ENCODE data around the gene COLGALT1.
"Not testable (repeated sequence)": the region's sequence is repeated elsewhere in the genome, so short reads cannot be mapped to it uniquely, and the experiment has no call there.

Gene COLGALT1

DNA sequence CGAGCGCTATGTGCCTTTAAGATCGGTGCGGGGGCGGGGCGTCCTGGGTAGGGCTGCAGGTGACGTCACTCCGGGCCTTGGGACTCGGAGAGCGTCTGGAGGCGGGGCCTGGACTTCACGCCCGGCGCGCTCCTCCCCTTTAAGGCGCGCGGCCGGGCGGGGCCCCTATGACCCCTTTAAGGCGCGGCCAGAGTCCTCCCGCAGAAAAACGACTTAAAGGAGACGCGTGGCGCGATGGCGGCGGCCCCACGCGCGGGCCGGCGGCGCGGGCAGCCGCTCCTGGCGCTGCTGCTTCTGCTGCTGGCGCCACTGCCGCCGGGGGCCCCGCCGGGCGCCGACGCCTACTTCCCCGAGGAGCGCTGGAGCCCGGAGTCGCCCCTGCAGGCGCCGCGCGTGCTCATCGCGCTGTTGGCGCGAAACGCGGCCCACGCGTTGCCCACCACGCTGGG is at the start of gene COLGALT1:
COLGALT1 (plus strand) TSS at position 170 of the 449 bp plus-strand sequence; CDS start at position 235, 65 bp downstream.
- peak; percentile 99 to 100 for DNase-seq

DNA sequence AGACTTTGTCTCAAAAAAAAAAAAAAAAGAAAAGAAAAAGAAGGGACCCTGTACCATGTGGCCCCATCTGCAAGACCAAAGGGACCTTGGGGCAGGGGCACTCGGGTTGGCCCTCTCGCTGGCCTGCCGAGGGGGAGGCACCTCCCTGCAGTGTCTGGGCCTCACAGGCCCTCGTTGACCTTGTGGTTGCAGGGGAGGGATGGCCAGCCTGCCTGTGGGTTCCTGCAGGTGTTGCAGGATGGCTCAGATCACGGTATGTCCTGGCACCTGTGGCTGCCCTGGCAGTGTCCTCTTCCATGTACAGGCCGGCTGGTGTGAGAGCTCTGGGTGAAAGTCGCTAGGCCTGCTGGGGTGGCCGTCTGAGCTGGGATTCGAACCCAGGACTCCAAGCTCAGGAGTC is 48.7 kb upstream of the COLGALT1 start:
- DNase-seq: no peak

DNA sequence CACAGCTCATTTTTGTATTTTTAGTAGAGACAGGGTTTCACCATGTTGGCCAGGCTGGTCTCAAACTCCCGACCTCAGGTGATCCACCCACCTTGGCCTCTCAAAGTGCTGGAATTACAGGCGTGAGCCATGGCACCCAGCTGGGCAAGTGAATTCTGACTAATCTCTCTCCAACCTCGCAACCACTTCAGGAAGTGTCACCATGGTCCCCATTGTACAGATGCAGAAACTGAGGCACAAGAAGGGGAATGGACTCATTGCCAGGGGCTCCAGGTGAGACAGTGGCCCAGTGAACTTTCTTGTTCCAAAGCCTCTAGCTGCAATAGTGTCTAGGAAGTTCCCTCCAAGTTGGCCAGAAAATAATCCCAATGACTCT is 46.9 kb upstream of the COLGALT1 start:
- not testable (repeated sequence) for DNase-seq

DNA sequence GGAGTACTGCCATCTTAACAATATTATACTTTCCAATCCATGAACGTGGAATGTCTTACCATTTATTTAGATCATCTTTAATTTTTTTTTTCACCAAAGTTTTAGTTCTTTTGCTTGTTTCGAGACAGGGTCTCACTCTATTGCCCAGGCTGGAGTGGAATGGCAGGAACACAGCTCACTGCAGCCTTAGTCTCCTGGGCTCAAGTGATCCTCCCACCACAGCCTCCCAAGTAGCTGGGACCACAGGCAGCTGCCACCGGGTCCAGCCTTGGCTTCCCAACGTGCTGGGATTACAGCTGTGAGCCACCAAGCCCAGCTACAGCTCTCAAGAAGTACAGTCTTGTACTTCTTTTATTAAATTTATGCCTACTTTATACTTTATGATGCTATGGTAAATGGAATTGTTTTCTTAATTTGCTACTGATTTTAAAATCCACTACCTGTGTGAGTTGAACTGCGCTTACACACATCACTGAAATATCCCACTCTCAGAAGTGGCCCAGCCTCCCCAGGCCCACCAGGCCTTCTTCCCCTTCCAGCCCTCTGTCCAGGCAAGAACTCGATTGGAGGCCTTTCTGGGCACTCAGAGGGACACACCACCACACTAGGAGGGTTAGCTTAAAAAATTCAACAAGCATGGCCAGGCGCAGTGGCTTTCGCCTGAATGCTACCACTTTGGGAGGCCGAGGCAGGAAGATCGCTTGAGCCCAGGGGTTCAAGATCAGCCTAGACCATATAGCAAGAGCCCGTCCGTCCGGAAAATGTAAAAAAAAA is 45.0 kb upstream of the COLGALT1 start:
- DNase-seq: no peak

DNA sequence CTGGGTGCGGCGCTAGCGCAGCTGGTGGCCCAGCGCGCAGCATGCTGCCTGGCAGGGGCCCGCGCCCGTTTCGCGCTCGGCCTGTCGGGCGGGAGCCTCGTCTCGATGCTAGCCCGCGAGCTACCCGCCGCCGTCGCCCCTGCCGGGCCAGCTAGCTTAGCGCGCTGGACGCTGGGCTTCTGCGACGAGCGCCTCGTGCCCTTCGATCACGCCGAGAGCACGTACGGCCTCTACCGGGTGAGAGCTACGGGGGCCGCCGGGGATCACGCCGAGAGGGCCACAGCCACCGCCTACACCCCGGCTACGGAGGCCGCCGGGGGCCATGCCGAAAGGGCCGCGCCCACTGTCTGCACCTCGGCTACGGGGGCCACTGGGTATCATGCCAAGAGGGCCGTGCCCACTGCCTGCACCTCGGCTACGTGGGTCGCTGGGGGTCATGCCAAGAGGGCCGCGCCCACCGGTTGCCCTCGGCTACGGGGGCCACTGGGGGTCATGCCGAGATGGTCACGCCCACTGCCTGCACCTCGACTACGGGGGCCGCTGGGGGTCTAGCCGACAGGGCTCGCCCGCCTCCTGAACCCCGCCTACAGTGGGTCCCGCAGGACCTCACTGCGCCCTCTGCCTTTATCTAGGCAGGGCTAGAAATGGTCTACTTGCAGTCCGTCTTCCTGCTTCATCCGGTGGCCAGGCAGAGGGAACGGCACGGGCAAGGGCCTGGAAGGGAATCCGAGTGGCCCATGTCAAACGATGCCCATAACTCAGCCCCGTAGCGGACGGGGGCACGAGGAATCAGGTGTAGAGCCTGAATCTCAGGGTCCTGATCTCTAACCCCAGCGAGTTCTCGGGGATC is 43.5 kb upstream of the COLGALT1 start:
- peak; percentile 80 to 83 for DNase-seq

DNA sequence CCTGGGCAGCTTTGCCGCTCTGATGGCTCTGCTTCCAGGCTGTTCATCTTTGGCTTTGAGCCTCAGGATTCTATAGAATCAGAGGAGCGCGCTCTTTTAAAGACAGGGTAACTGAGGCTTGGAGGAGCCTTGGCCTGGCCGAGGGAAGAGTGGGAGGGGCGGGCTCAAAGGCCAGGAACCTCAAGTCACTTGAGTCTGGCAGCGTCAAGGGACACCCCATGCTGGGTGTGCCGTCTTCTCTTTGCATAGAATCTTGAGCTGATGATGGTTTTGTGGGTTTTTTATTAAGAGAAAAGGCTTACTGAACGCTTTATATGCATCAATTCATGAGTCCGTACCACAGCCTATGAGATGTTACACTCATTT is 42.9 kb upstream of the COLGALT1 start:
- DNase-seq: no peak

DNA sequence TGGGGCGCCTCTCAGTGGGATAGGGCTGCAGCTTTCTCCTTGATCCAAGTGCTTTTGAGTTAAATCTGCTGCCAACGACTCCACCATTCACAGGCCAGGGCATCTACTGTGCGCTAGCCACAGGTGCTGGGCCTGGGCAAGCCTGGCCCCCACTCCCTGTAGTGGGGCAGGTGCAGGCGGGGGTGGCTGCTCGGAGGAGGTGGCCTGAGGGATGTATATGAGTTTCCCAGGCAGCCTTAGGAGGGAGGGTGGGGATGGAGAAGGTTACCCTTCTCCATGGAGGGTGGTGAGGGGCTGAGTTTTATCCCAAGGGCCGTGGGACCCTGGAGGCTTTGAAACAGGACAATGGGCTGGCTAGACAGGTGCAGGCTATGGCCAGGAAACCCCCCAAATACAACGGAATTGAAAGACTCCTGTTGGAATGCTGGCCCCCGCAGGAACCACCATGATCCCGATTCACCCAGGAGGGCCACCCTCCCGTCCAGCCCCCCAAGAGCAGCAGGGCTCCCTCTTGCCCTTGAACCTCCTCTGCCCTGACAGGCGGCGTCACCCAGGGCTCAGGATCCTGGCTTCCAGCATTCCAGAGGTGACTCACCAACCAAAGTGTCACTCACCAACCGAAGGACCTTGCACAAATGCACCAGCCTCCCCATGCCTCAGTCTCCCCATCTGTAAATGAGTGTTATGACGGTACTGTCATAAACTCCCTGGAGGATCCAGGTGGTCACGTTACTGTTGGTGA is 39.9 kb upstream of the COLGALT1 start:
- DNase-seq: no peak

DNA sequence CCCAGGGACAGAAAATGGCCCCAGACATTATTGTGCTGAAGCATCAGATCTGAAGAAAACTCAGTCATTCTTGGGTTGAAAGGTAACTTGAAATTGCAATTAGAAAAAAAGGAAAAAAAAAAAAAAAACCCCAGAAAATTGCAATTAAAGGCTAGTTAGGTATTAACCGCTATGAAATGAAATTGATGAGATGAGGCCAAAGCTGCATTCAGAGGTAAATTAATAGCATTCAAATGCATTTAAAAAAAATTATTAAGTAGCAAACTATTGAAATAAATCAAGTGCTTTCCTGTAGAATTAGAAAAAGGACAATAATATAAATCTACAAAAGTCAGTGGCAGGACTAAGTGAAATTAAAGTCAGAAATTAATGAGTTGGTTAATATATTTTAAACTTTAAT is 37.6 kb upstream of the COLGALT1 start:
- no peak for DNase-seq

DNA sequence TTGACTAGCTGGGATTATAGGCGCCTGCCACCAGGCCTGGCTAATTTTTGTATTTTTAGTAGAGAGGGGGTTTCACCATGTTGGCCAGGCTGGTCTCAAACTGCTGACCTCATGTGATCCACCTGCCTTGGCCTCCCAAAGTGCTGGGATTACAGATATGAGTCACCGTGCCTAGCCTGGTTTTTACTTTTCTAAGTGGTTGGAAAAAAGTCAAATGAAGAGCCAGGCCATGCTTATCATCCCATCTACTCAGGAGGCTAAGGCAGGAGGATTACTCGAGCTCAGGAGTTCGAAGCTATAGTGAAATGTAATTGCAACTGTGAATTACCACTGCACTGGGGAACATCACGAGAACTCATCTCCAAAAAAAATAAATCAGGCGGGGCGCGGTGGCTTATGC is 36.8 kb upstream of the COLGALT1 start:
- not testable (repeated sequence) for DNase-seq

DNA sequence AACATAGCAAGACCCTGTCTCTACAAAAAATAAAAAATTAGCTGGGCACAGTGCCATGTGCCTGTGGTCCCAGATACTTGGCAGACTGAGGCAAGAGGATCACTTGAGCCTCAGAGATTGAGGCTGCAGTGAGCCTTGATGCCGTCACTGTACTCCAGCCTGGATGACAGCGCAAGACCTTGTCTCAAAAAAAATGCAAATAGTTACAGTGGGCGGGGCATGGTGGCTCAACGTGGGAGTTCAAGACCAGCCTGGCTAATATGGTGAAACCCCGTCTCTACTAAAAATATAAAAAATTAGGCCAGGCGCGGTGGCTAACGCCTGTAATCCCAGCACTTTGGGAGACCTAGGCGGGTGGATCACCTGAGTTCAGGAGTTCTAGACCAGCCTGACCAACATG is 35.5 kb upstream of the COLGALT1 start:
- DNase-seq: no peak

DNA sequence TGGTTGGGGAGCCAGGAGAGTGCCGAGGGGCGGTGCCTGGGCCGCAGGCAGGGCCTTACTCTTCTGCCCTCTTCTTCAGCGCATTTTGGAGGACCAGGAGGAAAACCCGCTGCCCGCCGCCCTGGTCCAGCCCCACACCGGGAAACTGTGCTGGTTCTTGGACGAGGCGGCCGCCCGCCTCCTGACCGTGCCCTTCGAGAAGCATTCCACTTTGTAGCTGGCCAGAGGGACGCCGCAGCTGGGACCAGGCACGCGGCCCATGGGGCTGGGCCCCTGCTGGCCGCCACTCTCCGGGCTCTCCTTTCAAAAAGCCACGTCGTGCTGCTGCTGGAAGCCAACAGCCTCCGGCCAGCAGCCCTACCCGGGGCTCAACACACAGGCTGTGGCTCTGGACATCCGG is 34.6 kb upstream of the COLGALT1 start:
- no peak for DNase-seq

DNA sequence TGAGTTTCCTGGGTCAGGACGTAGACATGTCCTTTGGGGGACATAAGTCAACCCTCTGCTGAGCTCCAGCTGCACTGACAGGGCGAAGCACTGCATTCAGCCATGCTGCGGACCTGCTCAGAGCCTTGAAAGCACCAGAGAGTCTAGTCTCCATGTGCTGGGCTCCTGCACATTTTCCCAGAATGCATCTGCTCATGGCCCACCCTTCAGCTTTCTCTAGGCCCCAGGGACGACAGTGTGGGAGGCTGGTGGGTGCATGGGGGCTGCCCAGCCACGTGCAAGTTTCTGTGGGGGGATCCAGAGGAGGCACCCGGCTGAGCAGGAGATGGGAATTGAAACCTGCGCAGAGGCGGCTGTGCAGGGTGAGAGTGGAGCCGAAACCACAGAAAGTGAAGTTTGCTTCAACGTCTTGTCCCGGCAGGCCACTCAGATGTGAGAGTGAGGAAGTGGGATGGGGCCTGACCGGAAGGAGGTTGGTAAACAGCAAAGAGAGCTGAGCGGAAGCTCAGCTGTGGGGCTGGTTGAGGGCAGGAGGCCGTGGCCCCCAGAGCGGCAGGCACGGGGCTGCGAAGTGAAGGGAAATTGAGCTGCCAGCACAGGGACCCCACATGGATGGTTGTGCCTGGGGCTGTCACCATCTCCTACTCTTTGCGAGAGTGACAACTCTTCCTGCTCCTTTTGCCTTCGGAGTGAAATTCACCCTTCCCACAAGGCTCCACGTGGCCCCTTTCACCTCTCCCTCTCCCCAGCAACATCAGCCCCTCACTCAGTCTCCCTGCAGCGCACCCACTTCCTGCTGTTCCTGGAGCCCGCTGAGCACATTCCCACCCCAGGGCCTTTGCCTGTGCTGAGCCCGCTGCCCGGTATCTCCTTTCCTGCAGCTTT is 32.2 kb upstream of the COLGALT1 start:
- peak; percentile 22 to 27 for DNase-seq

DNA sequence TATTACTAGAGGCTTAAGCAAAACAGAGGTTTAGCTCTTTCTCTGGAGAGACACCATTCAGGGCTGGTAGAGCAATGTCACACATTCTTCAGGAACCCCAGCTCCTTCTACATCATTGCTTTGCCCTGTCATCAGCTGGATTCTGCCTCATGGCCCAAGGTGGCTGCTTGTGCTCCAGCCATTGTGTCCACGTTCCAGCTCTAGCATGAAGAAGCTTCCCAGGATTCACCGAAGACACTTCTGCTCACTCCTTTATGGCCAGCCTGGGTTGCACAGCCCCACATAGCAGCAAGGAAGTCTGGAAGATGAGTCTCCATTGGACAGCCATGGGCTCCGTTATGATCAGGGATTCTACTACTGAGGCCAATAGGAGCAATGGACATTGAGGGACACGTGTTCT is 30.8 kb upstream of the COLGALT1 start:
- DNase-seq: no peak

DNA sequence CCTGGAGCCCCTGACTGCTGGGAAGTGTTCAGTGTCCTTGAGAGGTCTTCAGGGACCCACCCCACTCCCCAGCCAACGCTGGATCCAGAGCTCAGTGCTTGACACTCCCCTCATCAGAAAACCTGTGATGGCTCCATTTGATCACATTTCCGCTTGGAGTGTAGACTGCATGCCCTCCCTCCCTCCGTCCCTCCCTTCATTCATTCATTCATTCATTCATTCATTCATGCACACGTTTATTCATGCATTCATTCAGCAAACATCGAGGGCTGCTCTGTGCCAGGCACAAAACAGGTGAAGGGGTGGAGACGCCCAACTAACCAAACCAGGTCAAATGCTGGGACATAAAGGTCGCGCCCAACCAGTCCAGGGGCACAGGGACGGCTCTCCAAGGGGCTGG is 30.3 kb upstream of the COLGALT1 start:
- DNase-seq: no peak

DNA sequence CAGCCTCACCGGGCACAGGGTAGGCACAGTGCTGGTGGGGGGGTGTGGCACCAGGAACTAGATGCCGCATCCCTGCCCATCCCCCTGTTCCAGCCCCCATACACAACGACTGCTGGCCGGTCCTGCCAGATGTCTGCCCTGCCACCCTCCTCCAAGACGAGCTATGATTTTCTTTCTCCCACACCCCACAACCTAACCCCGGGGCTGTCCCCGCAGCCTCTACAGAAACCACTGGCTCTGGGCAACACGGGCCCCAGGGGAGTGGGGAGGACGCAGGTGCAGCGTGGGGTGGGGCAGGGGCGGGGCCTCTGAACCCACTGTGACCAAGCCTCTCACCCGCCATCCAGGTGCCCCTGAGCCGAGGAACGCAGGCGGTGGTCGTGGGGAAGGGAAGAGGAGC is 28.5 kb upstream of the COLGALT1 start:
- no peak for DNase-seq

DNA sequence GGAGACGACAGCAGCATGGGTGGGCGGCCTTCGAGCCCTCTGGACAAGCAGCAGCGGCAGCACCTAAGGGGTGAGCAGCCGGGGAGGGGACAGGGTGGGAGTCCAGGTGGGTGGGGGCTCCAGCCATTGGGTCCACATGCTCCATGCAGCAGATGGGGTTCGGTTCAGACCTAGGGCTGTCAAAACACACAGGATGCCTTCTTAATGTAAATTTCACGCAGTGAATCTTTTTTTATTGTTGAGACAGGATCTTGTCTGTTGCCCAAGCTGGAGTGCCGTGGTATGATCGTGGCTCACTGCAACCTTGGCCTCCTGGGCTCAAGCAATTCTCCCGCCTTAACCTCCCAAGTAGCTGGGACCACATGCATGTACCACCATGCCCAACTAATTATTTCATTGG is 28.1 kb upstream of the COLGALT1 start:
- no peak for DNase-seq

DNA sequence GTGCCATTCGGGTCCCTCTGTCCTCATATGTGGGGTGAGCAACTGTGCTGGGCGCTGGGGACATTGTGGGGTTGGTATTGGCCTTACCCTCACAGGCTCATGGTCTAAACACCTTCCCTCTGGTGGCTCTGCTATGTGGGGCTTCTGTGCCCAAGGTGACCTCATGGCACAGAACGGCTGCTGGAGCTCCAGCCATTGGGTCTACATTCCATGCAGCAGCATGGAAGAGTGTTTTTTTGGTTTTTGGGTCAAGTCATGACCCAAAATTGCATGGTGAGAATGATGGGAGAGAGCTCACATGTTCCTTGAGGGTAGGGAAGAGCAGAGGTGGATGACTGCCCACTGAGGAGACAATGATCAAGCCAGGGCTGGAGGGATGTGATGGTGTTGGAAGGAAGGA is 26.8 kb upstream of the COLGALT1 start:
- DNase-seq: no peak

DNA sequence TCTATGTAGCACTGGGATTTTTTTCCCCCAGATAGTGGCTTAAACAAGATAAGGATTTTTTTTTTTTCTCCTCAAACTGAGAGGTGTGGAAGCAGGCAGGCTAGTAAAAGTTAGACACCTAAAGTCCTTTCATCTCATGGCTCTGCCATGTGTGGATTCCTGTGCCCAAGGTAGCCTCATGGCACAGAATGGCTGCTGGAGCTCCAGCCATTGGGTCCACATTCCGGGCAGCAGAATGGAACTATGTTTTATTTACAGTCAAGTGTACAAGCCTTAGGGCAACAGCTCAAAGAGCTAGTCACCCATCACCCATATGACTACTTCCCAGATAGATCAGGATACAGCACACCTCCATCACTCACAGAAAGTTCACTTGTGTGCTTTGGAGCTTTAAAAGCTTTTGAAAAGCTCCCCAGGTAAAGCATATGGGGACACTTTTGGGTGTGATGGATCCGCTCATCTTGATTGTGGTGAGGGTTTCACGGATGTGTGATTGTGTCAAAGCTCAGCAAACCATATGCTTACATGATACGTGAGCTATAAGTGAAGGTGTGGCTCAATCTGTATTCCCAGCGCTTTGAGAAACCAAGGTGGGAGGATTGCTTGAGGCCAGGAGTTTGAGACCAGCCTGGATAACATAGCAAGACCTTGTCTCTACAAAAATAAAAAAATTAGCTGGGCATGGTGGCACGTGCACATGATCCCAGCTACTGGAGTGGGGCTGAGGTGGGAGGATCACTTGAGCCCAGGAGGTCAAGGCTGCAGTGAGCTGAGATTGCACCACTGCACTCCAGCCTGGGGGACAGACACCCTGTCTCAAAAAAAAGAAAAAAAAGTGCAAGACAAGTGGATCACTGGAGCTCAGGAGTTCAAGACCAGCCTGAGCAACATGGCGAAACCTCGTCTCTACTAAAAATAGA is 25.9 kb upstream of the COLGALT1 start:
- DNase-seq: no peak

DNA sequence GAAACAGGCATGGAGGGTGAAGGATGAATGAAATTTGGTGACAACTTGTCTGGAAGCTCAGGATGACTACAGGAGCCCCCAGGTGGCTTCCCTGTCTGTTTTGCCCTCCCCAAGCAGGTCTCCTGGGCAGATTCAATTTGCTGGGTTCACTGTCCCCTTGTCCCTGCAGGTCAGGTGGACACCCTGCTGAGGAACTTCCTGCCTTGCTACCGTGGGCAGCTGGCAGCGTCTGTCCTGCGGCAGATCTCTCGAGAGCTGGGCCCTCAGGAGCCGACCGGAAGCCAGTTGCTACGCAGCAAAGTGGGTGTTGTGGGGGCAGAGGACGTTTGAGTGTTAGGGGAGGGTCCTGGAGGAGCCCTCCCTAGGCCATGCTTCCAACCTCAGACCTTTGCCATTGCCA is 24.9 kb upstream of the COLGALT1 start:
- no peak for DNase-seq

DNA sequence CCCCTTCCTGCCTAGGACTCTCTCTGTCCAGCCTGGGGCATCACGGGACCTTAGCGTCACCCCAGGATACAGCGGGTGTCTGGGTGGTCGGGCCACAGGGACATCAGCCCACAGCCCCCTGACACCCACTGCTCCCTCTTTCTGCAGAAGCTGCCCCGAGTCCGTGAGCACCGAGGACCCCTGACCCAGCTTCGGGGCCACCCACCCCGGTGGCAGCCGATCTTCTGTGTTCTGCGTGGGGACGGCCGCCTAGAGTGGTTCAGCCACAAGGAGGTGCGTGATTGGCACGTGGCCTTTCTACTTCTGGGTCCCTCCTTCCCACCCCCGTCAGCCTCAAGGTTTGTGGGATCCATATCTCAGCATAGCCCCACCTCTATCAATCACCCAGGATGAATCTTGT is 23.3 kb upstream of the COLGALT1 start:
- no peak for DNase-seq

DNA sequence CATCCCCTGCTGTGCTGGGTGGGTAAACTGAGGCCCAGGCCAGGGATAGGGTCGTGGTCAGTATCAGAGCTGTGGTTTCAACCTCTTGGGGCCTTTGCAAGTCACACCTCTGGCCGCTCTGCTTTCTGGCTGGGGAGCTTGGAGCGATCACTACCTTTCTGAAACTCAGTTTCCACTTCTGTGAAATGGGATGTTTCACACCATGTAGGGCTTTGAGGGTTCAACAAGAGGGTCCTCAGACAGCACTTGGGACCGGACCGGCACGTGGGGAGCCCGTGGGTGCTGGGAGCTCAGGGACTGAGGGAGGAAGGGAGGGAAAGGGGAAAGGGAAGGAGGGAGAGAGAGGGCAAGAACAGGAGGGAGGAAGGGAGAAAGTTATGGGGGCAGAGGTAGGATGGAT is 22.9 kb upstream of the COLGALT1 start:
- no peak for DNase-seq

All from stimulated activated CD4-positive, alpha-beta T cell treated with anti-CD3 and anti-CD28 coated beads, Interleukin-4, amount 100 ng/mL, for 4 hours (primary cell).